WTC11 (cell line): ENCODE results near the gene TNK2. TPM values are rescaled to one million over a fixed set of nuclear protein-coding genes. Genes with fewer than 3 reads are reported as not detected.

ENCODE experiments used
- ATAC-seq: fragments of 200-7000 bp; cut with Tn5 transposase; 2 replicates; pipeline ENCODE4 v1.10.0; 2021; ENCODE audit warnings: mild to moderate bottlenecking, moderate library complexity
- CTCF ChIA-PET: fragments of 300-600 bp; sonication (Branson Sonifier 250); formaldehyde crosslinking; loops from one replicate; lab custom pipeline; 2021; ENCODE audit warnings: antibody characterized with exemption; lab: Charles Lee
- POLR2A ChIA-PET: fragments of 350-600 bp; sonication (Branson Sonifier 250); formaldehyde crosslinking; loops from one replicate; lab custom pipeline; 2021; ENCODE audit warnings: antibody characterized with exemption; lab: Charles Lee
- DNase-seq: peaks from one replicate; pipeline ENCODE4 v3.0.0; 2021; ENCODE audit warnings: low spot score
- H3K27ac Mint-ChIP-seq: 2 replicates; pipeline ENCODE4 v1.8.0; 2021; ENCODE audit warnings: mixed read lengths
- H3K27me3 Mint-ChIP-seq: 2 replicates; pipeline ENCODE4 v1.8.0; 2021; ENCODE audit warnings: low read depth, mild to moderate bottlenecking, moderate library complexity, mixed read lengths
- H3K36me3 Mint-ChIP-seq: 2 replicates; pipeline ENCODE4 v1.8.0; 2021; ENCODE audit warnings: mixed read lengths
- H3K4me1 Mint-ChIP-seq: 2 replicates; pipeline ENCODE4 v1.8.0; 2022; ENCODE audit warnings: mixed read lengths
- H3K4me3 Mint-ChIP-seq: 2 replicates; pipeline ENCODE4 v1.8.0; 2021; ENCODE audit warnings: mild to moderate bottlenecking, moderate library complexity, mixed read lengths
- H3K9me3 Mint-ChIP-seq: 2 replicates; pipeline ENCODE4 v1.8.0; 2021; ENCODE audit warnings: mixed read lengths
- ATF1 ChIP-seq: sonication (generic); formaldehyde crosslinking; IDR thresholded peaks from 2 replicates; pipeline ENCODE4 v1.8.1; 2023; ENCODE audit warnings: mild to moderate bottlenecking, moderate library complexity, missing genetic modification reagents
- CREM ChIP-seq: sonication (generic); formaldehyde crosslinking; IDR thresholded peaks from 2 replicates; pipeline ENCODE4 v1.8.1; 2022; ENCODE audit warnings: mild to moderate bottlenecking, missing genetic modification reagents, moderate library complexity
- ETV6 ChIP-seq: sonication (generic); formaldehyde crosslinking; IDR thresholded peaks from 2 replicates; pipeline ENCODE4 v1.8.1; 2022; ENCODE audit warnings: mild to moderate bottlenecking, missing genetic modification reagents
- GRHL2 ChIP-seq: fragments of 250-450 bp; sonication (Bioruptor Pico); IDR thresholded peaks from 2 replicates; pipeline ENCODE4 v1.8.0; 2022; ENCODE audit warnings: mild to moderate bottlenecking, moderate library complexity; ENCODE audit not compliant: insufficient replicate concordance, severe bottlenecking
- KAT7 ChIP-seq: sonication (generic); formaldehyde crosslinking; IDR thresholded peaks from 2 replicates; pipeline ENCODE4 v1.8.1; 2023; ENCODE audit warnings: missing genetic modification reagents, mild to moderate bottlenecking, borderline replicate concordance
- MYBL2 ChIP-seq: sonication (generic); formaldehyde crosslinking; IDR thresholded peaks from 2 replicates; pipeline ENCODE4 v1.8.1; 2023; ENCODE audit warnings: mild to moderate bottlenecking, moderate library complexity, missing genetic modification reagents
- NFE2L1 ChIP-seq: sonication (generic); formaldehyde crosslinking; IDR thresholded peaks from 2 replicates; pipeline ENCODE4 v1.8.1; 2023; ENCODE audit warnings: missing genetic modification reagents
- NR2C2 ChIP-seq: sonication (generic); formaldehyde crosslinking; IDR thresholded peaks from 2 replicates; pipeline ENCODE4 v1.8.0; 2022; ENCODE audit warnings: mild to moderate bottlenecking, missing genetic modification reagents
- SMAD4 ChIP-seq: sonication (generic); formaldehyde crosslinking; IDR thresholded peaks from 2 replicates; pipeline ENCODE4 v1.8.0; 2022; ENCODE audit warnings: mild to moderate bottlenecking, missing genetic modification reagents
- TP53 ChIP-seq: sonication (generic); formaldehyde crosslinking; IDR thresholded peaks from 2 replicates; pipeline ENCODE4 v1.8.1; 2023; ENCODE audit warnings: mild to moderate bottlenecking, missing genetic modification reagents
- ZNF396 ChIP-seq: fragments of 250-450 bp; sonication (Bioruptor Pico); IDR thresholded peaks from 2 replicates; pipeline ENCODE4 v1.8.0; 2021; ENCODE audit warnings: mild to moderate bottlenecking, moderate library complexity, borderline replicate concordance
- total RNA-seq: library from RNA; stranded (reverse); gene quantifications from 3 replicates; pipeline ENCODE4 v1.2.3, GENCODE V29; 2021
- TF ChIP-seq, protein P1 (sequence below): sonication (generic); formaldehyde crosslinking; IDR thresholded peaks from 2 replicates; pipeline ENCODE4 v1.8.0; 2022; ENCODE audit warnings: mild to moderate bottlenecking, missing genetic modification reagents
- TF ChIP-seq, protein P2 (sequence below): sonication (generic); formaldehyde crosslinking; IDR thresholded peaks from 2 replicates; pipeline ENCODE4 v1.8.0; 2023; ENCODE audit warnings: mild to moderate bottlenecking, missing genetic modification reagents
- TF ChIP-seq, protein P3 (sequence below): sonication (generic); formaldehyde crosslinking; IDR thresholded peaks from 2 replicates; pipeline ENCODE4 v1.8.1; 2023; ENCODE audit warnings: mild to moderate bottlenecking, missing genetic modification reagents, borderline replicate concordance
- TF ChIP-seq, protein P4 (sequence below): sonication (generic); formaldehyde crosslinking; IDR thresholded peaks from 2 replicates; pipeline ENCODE4 v1.8.0; 2022; ENCODE audit warnings: missing genetic modification reagents
- TF ChIP-seq, protein P5 (sequence below): sonication (generic); formaldehyde crosslinking; IDR thresholded peaks from 2 replicates; pipeline ENCODE4 v1.8.1; 2023; ENCODE audit warnings: mild to moderate bottlenecking, moderate library complexity, missing genetic modification reagents

The TNK2 gene
- total RNA-seq, 1 experiment from 2014 or later, result 58.4 TPM

DNA sequence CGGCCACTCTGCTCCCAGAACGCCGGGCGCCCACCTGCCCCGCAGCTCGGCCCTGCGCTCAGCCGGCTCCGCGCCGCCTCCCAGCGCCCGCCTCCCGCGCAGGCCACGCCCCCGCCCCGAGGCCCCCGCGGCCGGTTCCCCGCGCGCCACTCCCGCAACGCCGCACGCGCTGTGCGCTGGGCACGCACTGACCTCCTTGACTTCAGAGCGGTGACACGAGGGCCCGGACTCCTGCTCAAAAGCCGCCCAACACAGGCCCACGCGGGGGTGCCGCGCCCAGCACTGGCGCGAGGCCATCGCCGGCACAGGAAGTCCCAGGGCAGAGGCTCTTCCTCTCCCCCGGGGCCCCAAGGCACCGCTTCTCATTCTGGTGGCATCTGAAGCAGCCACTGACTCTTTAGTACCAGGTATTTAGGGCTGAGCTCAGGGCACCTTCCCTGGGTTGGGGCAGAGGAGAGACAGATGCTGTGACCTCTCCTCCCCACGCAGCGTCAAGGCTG lies 12.4 kb downstream of the TNK2 start:
- ATAC-seq, result peak; percentile 28
- peak overlapping the region; percentile 83 for H3K4me3 Mint-ChIP-seq
- no peak overlapping the region for H3K27ac Mint-ChIP-seq
- H3K36me3 Mint-ChIP-seq, result no peaks in the 10 kb centered on the region
- no peaks in the 10 kb centered on the region for H3K9me3 Mint-ChIP-seq
- ChIA-PET CTCF (interaction anchor here (1.3 to 11.7 kb wide), 9 partner anchors 12 to 149 kb away, joined by 3 to 167 read pairs (median 19); partner anchors contain the start of gene TNK2), POLR2A (interaction anchor here (0.6 kb wide), 1 partner anchor 193 kb away, joined by 4 read pairs; no protein-coding TSS in a partner anchor)
- peaks cover 40% of the 10 kb centered on the region for H3K4me1 Mint-ChIP-seq
- no peaks in the 10 kb centered on the region for H3K27me3 Mint-ChIP-seq
- DNase-seq, result peak; percentile 48
- TF ChIP-seq NR2C2 (CRISPR knock-in tag) (no peak), KAT7 (CRISPR knock-in tag) (0 out of 2 replicates have a peak, but pooled peaks have one; percentile 27), GRHL2 (no peak)
- TF ChIP-seq, protein P1, sequence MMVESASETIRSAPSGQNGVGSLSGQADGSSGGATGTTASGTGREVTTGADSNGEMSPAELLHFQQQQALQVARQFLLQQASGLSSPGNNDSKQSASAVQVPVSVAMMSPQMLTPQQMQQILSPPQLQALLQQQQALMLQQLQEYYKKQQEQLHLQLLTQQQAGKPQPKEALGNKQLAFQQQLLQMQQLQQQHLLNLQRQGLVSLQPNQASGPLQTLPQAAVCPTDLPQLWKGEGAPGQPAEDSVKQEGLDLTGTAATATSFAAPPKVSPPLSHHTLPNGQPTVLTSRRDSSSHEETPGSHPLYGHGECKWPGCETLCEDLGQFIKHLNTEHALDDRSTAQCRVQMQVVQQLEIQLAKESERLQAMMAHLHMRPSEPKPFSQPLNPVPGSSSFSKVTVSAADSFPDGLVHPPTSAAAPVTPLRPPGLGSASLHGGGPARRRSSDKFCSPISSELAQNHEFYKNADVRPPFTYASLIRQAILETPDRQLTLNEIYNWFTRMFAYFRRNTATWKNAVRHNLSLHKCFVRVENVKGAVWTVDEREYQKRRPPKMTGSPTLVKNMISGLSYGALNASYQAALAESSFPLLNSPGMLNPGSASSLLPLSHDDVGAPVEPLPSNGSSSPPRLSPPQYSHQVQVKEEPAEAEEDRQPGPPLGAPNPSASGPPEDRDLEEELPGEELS (CRISPR knock-in tag), result peak; percentile 67; the same call in 1 of the 2 replicates

DNA sequence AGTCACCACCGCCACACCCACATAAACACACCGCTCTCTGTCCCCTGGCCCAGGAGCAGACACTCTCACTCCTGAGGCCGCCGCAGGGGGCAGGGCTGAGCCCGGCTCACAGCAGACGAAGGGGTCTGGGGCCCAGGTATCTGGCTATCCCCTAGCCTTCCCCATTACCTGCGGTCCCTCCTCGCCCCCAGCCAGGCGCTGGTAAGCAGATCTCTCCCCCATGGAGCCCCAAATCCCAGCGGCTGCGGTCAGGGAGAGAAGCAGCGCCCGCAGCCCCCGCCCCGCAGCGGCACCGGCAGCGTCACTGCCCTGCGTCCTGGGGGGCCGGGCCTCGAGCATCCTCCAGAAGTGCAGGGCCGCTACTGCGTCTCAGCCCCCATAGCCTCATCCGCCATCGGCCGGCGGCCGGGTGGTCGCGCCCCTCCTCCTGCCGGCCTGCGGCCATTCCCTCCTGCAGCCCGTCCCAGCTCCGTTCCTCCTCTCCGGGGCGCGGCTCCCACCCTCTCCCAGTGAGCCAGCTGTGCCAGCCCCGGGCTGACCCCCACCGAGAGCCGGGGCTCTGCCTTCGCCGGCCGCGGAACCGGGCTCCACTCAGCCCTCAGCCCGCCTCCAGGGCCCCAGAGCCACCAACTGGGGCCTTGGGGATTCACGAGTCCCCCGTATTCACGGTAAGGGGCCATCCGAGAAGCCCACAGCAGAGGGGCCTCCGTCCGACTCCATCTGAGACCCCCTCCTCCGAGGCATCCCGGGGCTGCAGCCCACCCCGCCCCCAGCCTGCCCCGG lies 13.1 kb downstream of the TNK2 start:
- DNase-seq (no peak), ATAC-seq (peak; percentile 43)
- H3K4me3 Mint-ChIP-seq, result peak overlapping the region; percentile 83
- POLR2A ChIA-PET, result no interaction called here
- no peaks in the 10 kb centered on the region for H3K27me3 Mint-ChIP-seq
- H3K36me3 Mint-ChIP-seq, result no peaks in the 10 kb centered on the region
- CTCF ChIA-PET, result interaction anchor here (0.7 to 11.7 kb wide), 36 partner anchors 8 to 197 kb away, joined by 3 to 167 read pairs (median 6); partner anchors contain the start of gene TNK2
- H3K9me3 Mint-ChIP-seq, result no peaks in the 10 kb centered on the region
- H3K4me1 Mint-ChIP-seq, result peaks cover 40% of the 10 kb centered on the region
- no peak overlapping the region for H3K27ac Mint-ChIP-seq
- TF ChIP-seq TP53 (no peak), ZNF396 (no peak), ETV6 (CRISPR knock-in tag) (peak; percentile 14; the same call in 1 of the 2 replicates), ATF1 (CRISPR knock-in tag) (no peak), CREM (CRISPR knock-in tag) (no peak), MYBL2 (CRISPR knock-in tag) (0 out of 2 replicates have a peak, but pooled peaks have one; percentile 28), SMAD4 (CRISPR knock-in tag) (no peak), NFE2L1 (CRISPR knock-in tag) (no peak)
- TF ChIP-seq, protein P2, sequence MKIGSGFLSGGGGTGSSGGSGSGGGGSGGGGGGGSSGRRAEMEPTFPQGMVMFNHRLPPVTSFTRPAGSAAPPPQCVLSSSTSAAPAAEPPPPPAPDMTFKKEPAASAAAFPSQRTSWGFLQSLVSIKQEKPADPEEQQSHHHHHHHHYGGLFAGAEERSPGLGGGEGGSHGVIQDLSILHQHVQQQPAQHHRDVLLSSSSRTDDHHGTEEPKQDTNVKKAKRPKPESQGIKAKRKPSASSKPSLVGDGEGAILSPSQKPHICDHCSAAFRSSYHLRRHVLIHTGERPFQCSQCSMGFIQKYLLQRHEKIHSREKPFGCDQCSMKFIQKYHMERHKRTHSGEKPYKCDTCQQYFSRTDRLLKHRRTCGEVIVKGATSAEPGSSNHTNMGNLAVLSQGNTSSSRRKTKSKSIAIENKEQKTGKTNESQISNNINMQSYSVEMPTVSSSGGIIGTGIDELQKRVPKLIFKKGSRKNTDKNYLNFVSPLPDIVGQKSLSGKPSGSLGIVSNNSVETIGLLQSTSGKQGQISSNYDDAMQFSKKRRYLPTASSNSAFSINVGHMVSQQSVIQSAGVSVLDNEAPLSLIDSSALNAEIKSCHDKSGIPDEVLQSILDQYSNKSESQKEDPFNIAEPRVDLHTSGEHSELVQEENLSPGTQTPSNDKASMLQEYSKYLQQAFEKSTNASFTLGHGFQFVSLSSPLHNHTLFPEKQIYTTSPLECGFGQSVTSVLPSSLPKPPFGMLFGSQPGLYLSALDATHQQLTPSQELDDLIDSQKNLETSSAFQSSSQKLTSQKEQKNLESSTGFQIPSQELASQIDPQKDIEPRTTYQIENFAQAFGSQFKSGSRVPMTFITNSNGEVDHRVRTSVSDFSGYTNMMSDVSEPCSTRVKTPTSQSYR, result 0 out of 2 replicates have a peak, but pooled peaks have one; percentile 21
- TF ChIP-seq, protein P3, sequence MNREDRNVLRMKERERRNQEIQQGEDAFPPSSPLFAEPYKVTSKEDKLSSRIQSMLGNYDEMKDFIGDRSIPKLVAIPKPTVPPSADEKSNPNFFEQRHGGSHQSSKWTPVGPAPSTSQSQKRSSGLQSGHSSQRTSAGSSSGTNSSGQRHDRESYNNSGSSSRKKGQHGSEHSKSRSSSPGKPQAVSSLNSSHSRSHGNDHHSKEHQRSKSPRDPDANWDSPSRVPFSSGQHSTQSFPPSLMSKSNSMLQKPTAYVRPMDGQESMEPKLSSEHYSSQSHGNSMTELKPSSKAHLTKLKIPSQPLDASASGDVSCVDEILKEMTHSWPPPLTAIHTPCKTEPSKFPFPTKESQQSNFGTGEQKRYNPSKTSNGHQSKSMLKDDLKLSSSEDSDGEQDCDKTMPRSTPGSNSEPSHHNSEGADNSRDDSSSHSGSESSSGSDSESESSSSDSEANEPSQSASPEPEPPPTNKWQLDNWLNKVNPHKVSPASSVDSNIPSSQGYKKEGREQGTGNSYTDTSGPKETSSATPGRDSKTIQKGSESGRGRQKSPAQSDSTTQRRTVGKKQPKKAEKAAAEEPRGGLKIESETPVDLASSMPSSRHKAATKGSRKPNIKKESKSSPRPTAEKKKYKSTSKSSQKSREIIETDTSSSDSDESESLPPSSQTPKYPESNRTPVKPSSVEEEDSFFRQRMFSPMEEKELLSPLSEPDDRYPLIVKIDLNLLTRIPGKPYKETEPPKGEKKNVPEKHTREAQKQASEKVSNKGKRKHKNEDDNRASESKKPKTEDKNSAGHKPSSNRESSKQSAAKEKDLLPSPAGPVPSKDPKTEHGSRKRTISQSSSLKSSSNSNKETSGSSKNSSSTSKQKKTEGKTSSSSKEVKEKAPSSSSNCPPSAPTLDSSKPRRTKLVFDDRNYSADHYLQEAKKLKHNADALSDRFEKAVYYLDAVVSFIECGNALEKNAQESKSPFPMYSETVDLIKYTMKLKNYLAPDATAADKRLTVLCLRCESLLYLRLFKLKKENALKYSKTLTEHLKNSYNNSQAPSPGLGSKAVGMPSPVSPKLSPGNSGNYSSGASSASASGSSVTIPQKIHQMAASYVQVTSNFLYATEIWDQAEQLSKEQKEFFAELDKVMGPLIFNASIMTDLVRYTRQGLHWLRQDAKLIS (CRISPR knock-in tag), result no peak
- TF ChIP-seq, protein P4, sequence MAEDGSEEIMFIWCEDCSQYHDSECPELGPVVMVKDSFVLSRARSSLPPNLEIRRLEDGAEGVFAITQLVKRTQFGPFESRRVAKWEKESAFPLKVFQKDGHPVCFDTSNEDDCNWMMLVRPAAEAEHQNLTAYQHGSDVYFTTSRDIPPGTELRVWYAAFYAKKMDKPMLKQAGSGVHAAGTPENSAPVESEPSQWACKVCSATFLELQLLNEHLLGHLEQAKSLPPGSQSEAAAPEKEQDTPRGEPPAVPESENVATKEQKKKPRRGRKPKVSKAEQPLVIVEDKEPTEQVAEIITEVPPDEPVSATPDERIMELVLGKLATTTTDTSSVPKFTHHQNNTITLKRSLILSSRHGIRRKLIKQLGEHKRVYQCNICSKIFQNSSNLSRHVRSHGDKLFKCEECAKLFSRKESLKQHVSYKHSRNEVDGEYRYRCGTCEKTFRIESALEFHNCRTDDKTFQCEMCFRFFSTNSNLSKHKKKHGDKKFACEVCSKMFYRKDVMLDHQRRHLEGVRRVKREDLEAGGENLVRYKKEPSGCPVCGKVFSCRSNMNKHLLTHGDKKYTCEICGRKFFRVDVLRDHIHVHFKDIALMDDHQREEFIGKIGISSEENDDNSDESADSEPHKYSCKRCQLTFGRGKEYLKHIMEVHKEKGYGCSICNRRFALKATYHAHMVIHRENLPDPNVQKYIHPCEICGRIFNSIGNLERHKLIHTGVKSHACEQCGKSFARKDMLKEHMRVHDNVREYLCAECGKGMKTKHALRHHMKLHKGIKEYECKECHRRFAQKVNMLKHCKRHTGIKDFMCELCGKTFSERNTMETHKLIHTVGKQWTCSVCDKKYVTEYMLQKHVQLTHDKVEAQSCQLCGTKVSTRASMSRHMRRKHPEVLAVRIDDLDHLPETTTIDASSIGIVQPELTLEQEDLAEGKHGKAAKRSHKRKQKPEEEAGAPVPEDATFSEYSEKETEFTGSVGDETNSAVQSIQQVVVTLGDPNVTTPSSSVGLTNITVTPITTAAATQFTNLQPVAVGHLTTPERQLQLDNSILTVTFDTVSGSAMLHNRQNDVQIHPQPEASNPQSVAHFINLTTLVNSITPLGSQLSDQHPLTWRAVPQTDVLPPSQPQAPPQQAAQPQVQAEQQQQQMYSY (CRISPR knock-in tag), result no peak
- TF ChIP-seq, protein P5, sequence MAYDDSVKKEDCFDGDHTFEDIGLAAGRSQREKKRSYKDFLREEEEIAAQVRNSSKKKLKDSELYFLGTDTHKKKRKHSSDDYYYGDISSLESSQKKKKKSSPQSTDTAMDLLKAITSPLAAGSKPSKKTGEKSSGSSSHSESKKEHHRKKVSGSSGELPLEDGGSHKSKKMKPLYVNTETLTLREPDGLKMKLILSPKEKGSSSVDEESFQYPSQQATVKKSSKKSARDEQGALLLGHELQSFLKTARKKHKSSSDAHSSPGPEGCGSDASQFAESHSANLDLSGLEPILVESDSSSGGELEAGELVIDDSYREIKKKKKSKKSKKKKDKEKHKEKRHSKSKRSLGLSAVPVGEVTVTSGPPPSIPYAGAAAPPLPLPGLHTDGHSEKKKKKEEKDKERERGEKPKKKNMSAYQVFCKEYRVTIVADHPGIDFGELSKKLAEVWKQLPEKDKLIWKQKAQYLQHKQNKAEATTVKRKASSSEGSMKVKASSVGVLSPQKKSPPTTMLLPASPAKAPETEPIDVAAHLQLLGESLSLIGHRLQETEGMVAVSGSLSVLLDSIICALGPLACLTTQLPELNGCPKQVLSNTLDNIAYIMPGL, result peak; percentile 65
